Loucy (cell line): ENCODE results near the gene NRIP2.

Experiments
- H2AFZ ChIP-seq: fragments of 200-600 bp; sonication (generic); 2 replicates; pipeline ENCODE4 v1.6.0; 2016; ENCODE audit warnings: antibody characterized with exemption, mild to moderate bottlenecking, low read length, moderate library complexity
- H3F3A ChIP-seq: fragments of 200-600 bp; 2 replicates; pipeline ENCODE4 v1.6.0; 2016; ENCODE audit warnings: antibody characterized with exemption, low read depth, mild to moderate bottlenecking
- H3K27me3 ChIP-seq: fragments of 200-600 bp; sonication (generic); 2 replicates; pipeline ENCODE4 v1.6.1; 2014; ENCODE audit warnings: low read length, mild to moderate bottlenecking; ENCODE audit not compliant: insufficient read depth, poor library complexity, severe bottlenecking
- H3K36me3 ChIP-seq: fragments of 200-600 bp; sonication (generic); 2 replicates; pipeline ENCODE4 v1.6.1; 2016; ENCODE audit warnings: low read length; ENCODE audit not compliant: insufficient read depth
- H3K4me1 ChIP-seq: fragments of 200-600 bp; sonication (generic); 2 replicates; pipeline ENCODE4 v1.5.1; 2014; ENCODE audit warnings: low read length, mild to moderate bottlenecking; ENCODE audit not compliant: insufficient read depth, poor library complexity, severe bottlenecking
- H3K4me2 ChIP-seq: fragments of 200-600 bp; sonication (generic); 2 replicates; pipeline ENCODE4 v1.6.0; 2014; ENCODE audit warnings: antibody characterized with exemption, low read length, low read depth, mild to moderate bottlenecking; ENCODE audit not compliant: poor library complexity, severe bottlenecking
- H3K4me3 ChIP-seq: fragments of 200-600 bp; sonication (generic); 2 replicates; pipeline ENCODE4 v1.5.1; 2014; ENCODE audit warnings: low read length, mild to moderate bottlenecking, mixed read lengths; ENCODE audit not compliant: poor library complexity, severe bottlenecking
- H3K79me2 ChIP-seq: fragments of 200-600 bp; sonication (generic); 2 replicates; pipeline ENCODE4 v1.6.1; 2014; ENCODE audit warnings: low read length; ENCODE audit not compliant: insufficient read depth
- H3K9ac ChIP-seq: fragments of 200-600 bp; sonication (generic); 2 replicates; pipeline ENCODE4 v1.6.0; 2014; ENCODE audit warnings: mild to moderate bottlenecking, low read depth, low read length, moderate library complexity; ENCODE audit not compliant: poor library complexity, severe bottlenecking
- H3K9me2 ChIP-seq: fragments of 200-600 bp; sonication (generic); replicated peaks from 2 replicates; pipeline ENCODE4 v1.6.1; 2016; ENCODE audit warnings: low read depth, low read length, mixed read lengths
- H3K9me3 ChIP-seq: fragments of 200-600 bp; sonication (generic); 2 replicates; pipeline ENCODE4 v1.6.1; 2014; ENCODE audit warnings: mild to moderate bottlenecking, antibody characterized with exemption, low read length, low read depth; ENCODE audit not compliant: insufficient read depth
- H4K20me1 ChIP-seq: fragments of 200-600 bp; sonication (generic); 2 replicates; pipeline ENCODE4 v1.6.0; 2014; ENCODE audit warnings: antibody characterized with exemption, low read length, mild to moderate bottlenecking; ENCODE audit not compliant: insufficient read depth, poor library complexity, severe bottlenecking
- CTCF ChIP-seq: fragments of 200-600 bp; sonication (generic); conservative IDR thresholded peaks from 2 replicates; pipeline ENCODE4 v1.5.1; 2014; ENCODE audit warnings: mild to moderate bottlenecking, antibody characterized with exemption, low read length
- EZH2phosphoT487 ChIP-seq: fragments of 200-600 bp; IDR thresholded peaks from 2 replicates; pipeline ENCODE4 v1.6.1; 2018; ENCODE audit warnings: antibody characterized with exemption, mild to moderate bottlenecking, moderate library complexity, borderline replicate concordance

The NRIP2 gene

GRCh38 chr12:2842948-2843347 is 8.1 kb upstream of the NRIP2 start:
- TF ChIP-seq CTCF (no peak), EZH2phosphoT487 (no peak)
- Histone ChIP-seq H2AFZ (no peak overlapping the region), H3K36me3 (no peaks in the 10 kb centered on the region), H3K79me2 (no peaks in the 10 kb centered on the region), H3K27me3 (no peaks in the 10 kb centered on the region), H3K4me2 (no peak overlapping the region), H4K20me1 (no peaks in the 10 kb centered on the region), H3K4me3 (no peak overlapping the region), H3K9me2 (no peaks in the 10 kb centered on the region), H3K9ac (no peak overlapping the region), H3F3A (no peaks in the 10 kb centered on the region), H3K9me3 (no peaks in the 10 kb centered on the region), H3K4me1 (no peaks in the 10 kb centered on the region)

GRCh38 chr12:2841056-2841650 is 6.3 kb upstream of the NRIP2 start:
- Histone ChIP-seq H2AFZ (no peak overlapping the region), H3K4me2 (no peak overlapping the region), H3K9me3 (no peaks in the 10 kb centered on the region), H3F3A (no peaks in the 10 kb centered on the region), H3K27me3 (no peaks in the 10 kb centered on the region), H3K9ac (no peak overlapping the region), H3K36me3 (no peaks in the 10 kb centered on the region), H3K79me2 (no peaks in the 10 kb centered on the region), H3K4me3 (no peak overlapping the region), H3K9me2 (no peaks in the 10 kb centered on the region), H4K20me1 (no peaks in the 10 kb centered on the region), H3K4me1 (no peaks in the 10 kb centered on the region)
- TF ChIP-seq EZH2phosphoT487, result no peak
- TF ChIP-seq CTCF, result no peak

GRCh38 chr12:2836574-2836973 is 1.7 kb upstream of the NRIP2 start:
- H2AFZ ChIP-seq, result no peak overlapping the region
- no peaks in the 10 kb centered on the region for H3K27me3 ChIP-seq
- TF ChIP-seq CTCF (no peak), EZH2phosphoT487 (no peak)
- H4K20me1 ChIP-seq, result no peaks in the 10 kb centered on the region
- no peak overlapping the region for H3K9ac ChIP-seq
- H3K9me2 ChIP-seq, result no peaks in the 10 kb centered on the region
- no peak overlapping the region for H3K4me3 ChIP-seq
- H3F3A ChIP-seq, result no peaks in the 10 kb centered on the region
- no peaks in the 10 kb centered on the region for H3K9me3 ChIP-seq
- H3K79me2 ChIP-seq, result no peaks in the 10 kb centered on the region
- H3K36me3 ChIP-seq, result no peaks in the 10 kb centered on the region
- no peaks in the 10 kb centered on the region for H3K4me1 ChIP-seq
- no peak overlapping the region for H3K4me2 ChIP-seq
